ENCODE measurements around the gene GPAT2. TPM values are rescaled to one million over a fixed set of nuclear protein-coding genes. Genes with fewer than 3 reads are reported as not detected.
"Not testable (repeated sequence)": the region's sequence is repeated elsewhere in the genome, so short reads cannot be mapped to it uniquely, and the experiment has no call there.

The GPAT2 gene
- total and polyA plus RNA-seq, 2 of the 4 experiments (the other 2 are of a cell fraction) = 0.36 to 0.53 TPM

GRCh38 chr2:96072746-96073145 is 38.0 kb upstream of the GPAT2 start:
- CTCF ChIA-PET = no interaction called here
- H4K20me1 ChIP-seq (ENCODE audit: insufficient read depth, low read length) = no peaks in the 10 kb centered on the region
- no peak overlapping the region for H3K56ac ChIP-seq (ENCODE audit: extremely low read depth, insufficient read depth, low read length)
- POLR2A ChIA-PET (ENCODE audit: unreplicated experiment) = no interaction called here
- no peak overlapping the region for H3K18ac ChIP-seq (ENCODE audit: low read depth, low read length)
- no peaks in the 10 kb centered on the region for H3K9me1 ChIP-seq (ENCODE audit: insufficient read depth, low read length)
- no peak overlapping the region for H4K5ac ChIP-seq (ENCODE audit: low read depth, low read length)
- TF ChIP-seq RFX5 (IDR thresholded peaks at IDR 0.05; ENCODE audit: low read depth, low read length) (no peak), RAD21 (IDR thresholded peaks at IDR 0.05; ENCODE audit: low read length) (no peak), POLR2A (IDR thresholded peaks at IDR 0.05; ENCODE audit: low read depth, low read length) (no peak), USF2 (IDR thresholded peaks at IDR 0.05; ENCODE audit: low read depth, low read length) (no peak), NFE2L2 (IDR thresholded peaks at IDR 0.05; ENCODE audit: low read depth, low read length) (no peak)
- H3K4me3 ChIP-seq (ENCODE audit: insufficient read depth, low read depth, low read length) = no peak overlapping the region
- peaks cover 10% of the 10 kb centered on the region for H3K9me3 ChIP-seq (ENCODE audit: control insufficient read depth, insufficient read depth, low read length)
- H2BK15ac ChIP-seq (ENCODE audit: low read depth, low read length) = no peak overlapping the region
- no peaks in the 10 kb centered on the region for H3K36me3 ChIP-seq (ENCODE audit: control insufficient read depth, insufficient read depth, low read length)
- H3K23ac ChIP-seq (ENCODE audit: low read depth, low read length) = no peak overlapping the region
- dilution Hi-C loops (cut with HindIII; ENCODE audit: low sequenced_read_pairs, unreplicated experiment) (no loop called here), intact Hi-C loops (cut with micrococcal nuclease) (no loop called here), in situ Hi-C loops (cut with MboI; ENCODE audit: low sequenced_read_pairs) (loop anchor here (25.0 kb wide), 1 partner anchor 1590 kb away; the partner anchor contains the start of genes ACTR1B and C2orf92)
- no peak overlapping the region for H4K8ac ChIP-seq (ENCODE audit: low read depth in 2 of 2, low read length in 2 of 2)
- peaks cover 25% of the 10 kb centered on the region; the same call in 1 of the 2 replicates for H3K27me3 ChIP-seq (ENCODE audit: control insufficient read depth, insufficient read depth, low read length)
- H3K4me2 ChIP-seq (ENCODE audit: low read depth, low read length) = no peak overlapping the region
- no peak overlapping the region for H2AK5ac ChIP-seq (ENCODE audit: low read depth, low read length)
- no peak overlapping the region for H2BK5ac ChIP-seq (ENCODE audit: low read depth, low read length, poor library complexity, severe bottlenecking)
- no peaks in the 10 kb centered on the region for H3K79me1 ChIP-seq (ENCODE audit: low read depth in 1 of 2, low read length in 2 of 2)
- no peaks in the 10 kb centered on the region for H3K4me1 ChIP-seq (ENCODE audit: control insufficient read depth, insufficient read depth, low read length)
- H3K27ac ChIP-seq (ENCODE audit: insufficient read depth, low read length) = no peak overlapping the region
- H4K91ac ChIP-seq (ENCODE audit: insufficient read depth, low read depth, low read length) = no peak overlapping the region
- DNase-seq = no peak
- no peak overlapping the region for H2BK120ac ChIP-seq (ENCODE audit: low read depth, low read length)
- no peak overlapping the region for H3K9ac ChIP-seq (ENCODE audit: low read depth, low read length)
- H2AK9ac ChIP-seq (replicated peaks; ENCODE audit: low read depth, low read length, poor library complexity) = no peak overlapping the region
- BruUV-seq (replicated peaks) = no TSS peak
- no CpG with 5 or more reads among the region's 11 CpGs for WGBS, 2 experiments (ENCODE audit: extremely low coverage in 2 of 2, insufficient read length in 1 of 2)
- H2AFZ ChIP-seq (replicated peaks; ENCODE audit: low read length, poor library complexity) = no peak overlapping the region
- H3K4ac ChIP-seq (ENCODE audit: low read depth, low read length) = no peak overlapping the region
- ATAC-seq (ENCODE audit: low read depth) = no peak
- H2BK20ac ChIP-seq (ENCODE audit: low read depth, low read length) = no peak overlapping the region
- H3K14ac ChIP-seq (replicated peaks; ENCODE audit: low read depth, low read length) = no peak overlapping the region

- H3K9me1 ChIP-seq (ENCODE audit: insufficient read depth, low read length); H2BK15ac ChIP-seq (ENCODE audit: low read depth, low read length); H3K9ac ChIP-seq (ENCODE audit: low read depth, low read length); H4K5ac ChIP-seq (ENCODE audit: low read depth, low read length); H3K27ac ChIP-seq (ENCODE audit: insufficient read depth, low read length); H3K36me3 ChIP-seq (ENCODE audit: control insufficient read depth, insufficient read depth, low read length); H3K9me3 ChIP-seq (ENCODE audit: control insufficient read depth, insufficient read depth, low read length); H3K4ac ChIP-seq (ENCODE audit: low read depth, low read length); BruUV-seq (replicated peaks); dilution Hi-C loops (cut with HindIII; ENCODE audit: low sequenced_read_pairs, unreplicated experiment); CTCF ChIA-PET; H4K91ac ChIP-seq (ENCODE audit: insufficient read depth, low read depth, low read length); H2BK20ac ChIP-seq (ENCODE audit: low read depth, low read length); H3K79me1 ChIP-seq (ENCODE audit: low read depth in 1 of 2, low read length in 2 of 2); H3K23ac ChIP-seq (ENCODE audit: low read depth, low read length); H3K14ac ChIP-seq (replicated peaks; ENCODE audit: low read depth, low read length); H3K4me2 ChIP-seq (ENCODE audit: low read depth, low read length); H3K18ac ChIP-seq (ENCODE audit: low read depth, low read length); DNase-seq; H2AK9ac ChIP-seq (replicated peaks; ENCODE audit: low read depth, low read length, poor library complexity); POLR2A ChIA-PET (ENCODE audit: unreplicated experiment); H2BK5ac ChIP-seq (ENCODE audit: low read depth, low read length, poor library complexity, severe bottlenecking); H2AFZ ChIP-seq (replicated peaks; ENCODE audit: low read length, poor library complexity); intact Hi-C loops (cut with micrococcal nuclease); H2BK120ac ChIP-seq (ENCODE audit: low read depth, low read length); H3K4me1 ChIP-seq (ENCODE audit: control insufficient read depth, insufficient read depth, low read length); H4K20me1 ChIP-seq (ENCODE audit: insufficient read depth, low read length); H2AK5ac ChIP-seq (ENCODE audit: low read depth, low read length); H3K56ac ChIP-seq (ENCODE audit: extremely low read depth, insufficient read depth, low read length); ATAC-seq (ENCODE audit: low read depth); H4K8ac ChIP-seq (ENCODE audit: low read depth in 2 of 2, low read length in 2 of 2); H3K4me3 ChIP-seq (ENCODE audit: insufficient read depth, low read depth, low read length): not testable (repeated sequence)
- peaks cover 27% of the 10 kb centered on the region for H3K27me3 ChIP-seq (ENCODE audit: control insufficient read depth, insufficient read depth, low read length)
- no CpG with 5 or more reads among the region's 8 CpGs for WGBS, 2 experiments (ENCODE audit: extremely low coverage in 2 of 2, insufficient read length in 1 of 2)
- in situ Hi-C loops (cut with MboI; ENCODE audit: low sequenced_read_pairs) = loop anchor here (25.0 kb wide), 1 partner anchor 1590 kb away; the partner anchor contains the start of genes ACTR1B and C2orf92
Observed at GRCh38 chr2:96071977-96072491, 37.3 kb upstream of the GPAT2 start.

All from IMR-90 (cell line).